Measurements from ENCODE around the gene MVB12A. TPM values are rescaled to one million over a fixed set of nuclear protein-coding genes. Genes with fewer than 3 reads are reported as not detected.

The MVB12A gene
- total and polyA plus RNA-seq, 9 of the 15 experiments (the other 6 are each of a cell fraction or from before 2014, with no cell fraction given), result 1.2 to 46.2 (median 22.4) TPM

- peak; percentile 75 for TF ChIP-seq MITF (IDR thresholded peaks at IDR 0.05)
- TF ChIP-seq ZBTB49 (CRISPR knock-in tag; IDR thresholded peaks at IDR 0.05; ENCODE audit: borderline replicate concordance), result no peak
- no peak for TF ChIP-seq TFE3 (CRISPR knock-in tag; IDR thresholded peaks at IDR 0.05)
- no peak for TF ChIP-seq ZNF696 (CRISPR knock-in tag; conservative IDR thresholded peaks at IDR 0.05)
- no peak for TF ChIP-seq TFAM (CRISPR knock-in tag; conservative IDR thresholded peaks at IDR 0.05)
- peak; percentile 64 for TF ChIP-seq RBBP5 (IDR thresholded peaks at IDR 0.05; ENCODE audit: borderline replicate concordance, insufficient read depth, low read length, poor library complexity, severe bottlenecking)
- peak; percentile 94 to 96 for TF ChIP-seq MNT (conservative IDR thresholded peaks at IDR 0.05)
- no peak for TF ChIP-seq SPI1 (IDR thresholded peaks at IDR 0.05; ENCODE audit: borderline replicate concordance, low read depth, low read length)
- TF ChIP-seq NFATC3 (IDR thresholded peaks at IDR 0.05), result no peak
- no peak for TF ChIP-seq HSF4 (CRISPR knock-in tag; IDR thresholded peaks at IDR 0.05; ENCODE audit: borderline replicate concordance)
- TF ChIP-seq PHB (CRISPR knock-in tag; IDR thresholded peaks at IDR 0.05), result no peak
- peak; percentile 95 for TF ChIP-seq HCFC1 (IDR thresholded peaks at IDR 0.05; ENCODE audit: low read depth, low read length)
- 0 out of 2 replicates have a peak, but pooled peaks have one; percentile 76 for TF ChIP-seq KAT7 (CRISPR knock-in tag; IDR thresholded peaks at IDR 0.05; ENCODE audit: borderline replicate concordance)
- TF ChIP-seq HNRNPLL (IDR thresholded peaks at IDR 0.05; ENCODE audit: low read depth, low read length, poor library complexity, severe bottlenecking), result peak; percentile 64
- peak; percentile 99 for TF ChIP-seq GABPB1 (CRISPR knock-in tag; IDR thresholded peaks at IDR 0.05)
- no peak; a peak in 1 of 4 replicates for TF ChIP-seq NONO (IDR thresholded peaks at IDR 0.05; ENCODE audit: low read depth in 2 of 2, low read length in 1 of 2)
- peak; percentile 93 for TF ChIP-seq CREB1 (IDR thresholded peaks at IDR 0.05)
- peak; percentile 94 for TF ChIP-seq CREB1 (CRISPR knock-in tag; IDR thresholded peaks at IDR 0.05)
- peak in 1 of 2 experiments; percentile 72; a peak in 1 of 4 replicates for TF ChIP-seq SIN3A (IDR thresholded peaks at IDR 0.05; ENCODE audit: borderline replicate concordance in 2 of 2, control insufficient read depth in 1 of 2, low read depth in 2 of 2, low read length in 2 of 2)
- no peak for TF ChIP-seq TCF7L2 (IDR thresholded peaks at IDR 0.05; ENCODE audit: low read depth, low read length)
Observed at GRCh38 chr19:17419621-17420474, at the start of gene MVB12A (continued).
